H1 (cell line): ENCODE results near the gene TRAPPC2B. TPM values are rescaled to one million over a fixed set of nuclear protein-coding genes. Genes with fewer than 3 reads are reported as not detected.

Experiments used
- CTCF ChIA-PET: fragments of 300-600 bp; sonication (Branson Sonifier 250); formaldehyde crosslinking; loops from one replicate; lab custom pipeline; 2021; ENCODE audit not compliant: partially characterized antibody; lab: Charles Lee
- POLR2A ChIA-PET: fragments of 300-600 bp; sonication (Branson Sonifier 250); formaldehyde crosslinking; loops from one replicate; lab custom pipeline; 2021; ENCODE audit warnings: inconsistent platforms; ENCODE audit not compliant: partially characterized antibody; lab: Charles Lee
- DNase-seq, 2 experiments: peaks; one replicate each; pipeline versions ENCODE4 v3.0.0 to v3.0.0-alpha.2; 2010 to 2022; ENCODE audit warnings: low spot score in 2 of 2, low read depth in 1 of 2, mixed read lengths in 1 of 2
- FAIRE-seq: peaks from 2 replicates; lab custom pipeline; 2011; peaks lifted over from hg19 to GRCh38; lab: Jason Lieb, UNC
- H2AFZ ChIP-seq: 2 replicates; pipeline ENCODE4 v1.8.1; 2012; ENCODE audit warnings: low read length, inconsistent platforms
- H2AK5ac ChIP-seq: 2 replicates; pipeline ENCODE4 v1.6.1; 2013; ENCODE audit warnings: low read depth, low read length
- H2BK120ac ChIP-seq: replicated peaks from 2 replicates; pipeline ENCODE3; 2013; ENCODE audit warnings: low read depth, low read length, inconsistent platforms
- H2BK12ac ChIP-seq: 2 replicates; pipeline ENCODE4 v1.6.1; 2013; ENCODE audit warnings: low read depth, low read length
- H2BK15ac ChIP-seq: 2 replicates; pipeline ENCODE4 v1.6.1; 2013; ENCODE audit warnings: low read length
- H2BK20ac ChIP-seq: 2 replicates; pipeline ENCODE4 v1.6.1; 2013; ENCODE audit warnings: low read length
- H2BK5ac ChIP-seq: 2 replicates; pipeline ENCODE4 v1.6.1; 2013; ENCODE audit warnings: low read depth, low read length
- H3K14ac ChIP-seq: 2 replicates; pipeline ENCODE4 v1.6.1; 2013; ENCODE audit warnings: inconsistent platforms; ENCODE audit not compliant: insufficient read length
- H3K18ac ChIP-seq: 2 replicates; pipeline ENCODE4 v1.6.1; 2013; ENCODE audit warnings: low read length; ENCODE audit errors: extremely low read depth
- H3K23ac ChIP-seq: 2 replicates; pipeline ENCODE4 v1.6.1; 2013; ENCODE audit warnings: inconsistent platforms; ENCODE audit not compliant: insufficient read length
- H3K23me2 ChIP-seq: 2 replicates; pipeline ENCODE4 v1.6.1; 2013; ENCODE audit warnings: low read depth, low read length
- H3K27ac ChIP-seq: 2 replicates; pipeline ENCODE4 v1.6.1; 2011; ENCODE audit warnings: low read depth, low read length, inconsistent platforms
- H3K27me3 ChIP-seq, 4 experiments: replicated peaks in 1 of 4; 1 replicate in 1 of 4; 2 replicates in 3 of 4; pipeline versions ENCODE4 v1.6.1 to v1.8.1; 2011 to 2013; ENCODE audit warnings: low read length in 3 of 4, mild to moderate bottlenecking in 3 of 4, inconsistent platforms in 2 of 4, mixed read lengths in 2 of 4, moderate library complexity in 1 of 4; ENCODE audit not compliant: control insufficient read depth in 3 of 4, insufficient read depth in 3 of 4; ENCODE audit errors: extremely low read depth in 1 of 4
- H3K36me3 ChIP-seq, 4 experiments: 2 replicates each; pipeline versions ENCODE4 v1.6.1 to v1.8.1; 2011 to 2013; ENCODE audit warnings: mild to moderate bottlenecking in 4 of 4, low read length in 3 of 4, moderate library complexity in 2 of 4, control low read depth in 1 of 4, inconsistent platforms in 1 of 4; ENCODE audit not compliant: insufficient read depth in 4 of 4, control insufficient read depth in 2 of 4
- H3K4ac ChIP-seq: replicated peaks from 2 replicates; pipeline ENCODE3; 2013; ENCODE audit warnings: low read length, low read depth, mixed read lengths, inconsistent platforms; ENCODE audit not compliant: insufficient read length
- H3K4me1 ChIP-seq, 4 experiments: replicated peaks in 1 of 4; 1 replicate in 1 of 4; 2 replicates in 3 of 4; pipeline versions ENCODE4 v1.6.1 to v1.8.1; 2011 to 2013; ENCODE audit warnings: low read length in 3 of 4, inconsistent platforms in 2 of 4, mixed read lengths in 1 of 4; ENCODE audit not compliant: insufficient read depth in 4 of 4, control insufficient read depth in 3 of 4
- H3K4me2 ChIP-seq, 2 experiments: 2 replicates each; pipeline versions ENCODE4 v1.6.1 to v1.8.1; 2011 to 2013; ENCODE audit warnings: low read depth in 2 of 2, low read length in 2 of 2, control low read depth in 1 of 2, inconsistent platforms in 1 of 2, mild to moderate bottlenecking in 1 of 2; ENCODE audit not compliant: insufficient read depth in 1 of 2
- H3K4me3 ChIP-seq, 4 experiments: fragments of 200-600, 300-600 bp in 1 of 4; sonication (generic), shearing (Covaris generic), sonication (Bioruptor Twin) in 1 of 4; 2 replicates each; pipeline versions ENCODE4 v1.5.1 to v1.8.1; 2011 to 2016; ENCODE audit warnings: low read length in 4 of 4, low read depth in 3 of 4, control low read depth in 2 of 4, inconsistent platforms in 2 of 4, mild to moderate bottlenecking in 2 of 4, mixed read lengths in 1 of 4, moderate library complexity in 1 of 4; ENCODE audit not compliant: insufficient read depth in 2 of 4; ENCODE audit errors: extremely low read depth in 1 of 4
- H3K56ac ChIP-seq: replicated peaks from 2 replicates; pipeline ENCODE3; 2013; ENCODE audit warnings: low read depth, mild to moderate bottlenecking, mixed read lengths, low read length, inconsistent platforms; ENCODE audit not compliant: insufficient read length
- H3K79me1 ChIP-seq: 2 replicates; pipeline ENCODE4 v1.6.1; 2013; ENCODE audit warnings: low read depth, low read length, control low read depth
- H3K79me2 ChIP-seq, 2 experiments: 2 replicates each; pipeline versions ENCODE4 v1.6.1 to v1.8.1; 2012 to 2013; ENCODE audit warnings: low read length in 2 of 2, mild to moderate bottlenecking in 2 of 2, inconsistent platforms in 1 of 2; ENCODE audit not compliant: insufficient read depth in 2 of 2, control insufficient read depth in 1 of 2
- H3K9ac ChIP-seq, 4 experiments: replicated peaks in 1 of 4; 1 replicate in 1 of 4; 2 replicates in 3 of 4; pipeline versions ENCODE4 v1.6.1 to v1.8.1; 2011 to 2013; ENCODE audit warnings: low read depth in 3 of 4, low read length in 3 of 4, control low read depth in 2 of 4, mild to moderate bottlenecking in 2 of 4, moderate library complexity in 2 of 4, inconsistent platforms in 1 of 4; ENCODE audit errors: extremely low read depth in 1 of 4
- H3K9me3 ChIP-seq, 2 experiments: 2 replicates each; pipeline versions ENCODE4 v1.6.1 to v1.8.1; 2012 to 2013; ENCODE audit warnings: mild to moderate bottlenecking in 2 of 2, moderate library complexity in 2 of 2, control low read depth in 1 of 2, inconsistent platforms in 1 of 2, low read depth in 1 of 2, low read length in 1 of 2, mixed read lengths in 1 of 2; ENCODE audit not compliant: insufficient read depth in 2 of 2
- H4K20me1 ChIP-seq, 2 experiments: replicated peaks in 1 of 2; 2 replicates each; pipeline versions ENCODE3 to v1.8.1; 2011 to 2013; ENCODE audit warnings: inconsistent platforms in 2 of 2, low read length in 2 of 2, mild to moderate bottlenecking in 1 of 2; ENCODE audit not compliant: insufficient read depth in 2 of 2, control insufficient read depth in 1 of 2
- H4K5ac ChIP-seq: 2 replicates; pipeline ENCODE4 v1.6.1; 2013; ENCODE audit warnings: low read length, low read depth, mixed read lengths, inconsistent platforms; ENCODE audit not compliant: insufficient read length
- H4K8ac ChIP-seq: 2 replicates; pipeline ENCODE4 v1.8.0; 2013; ENCODE audit warnings: mild to moderate bottlenecking, moderate library complexity, low read length, inconsistent platforms; ENCODE audit not compliant: insufficient read depth; ENCODE audit errors: extremely low read depth
- H4K91ac ChIP-seq: replicated peaks from 2 replicates; pipeline ENCODE3; 2013; ENCODE audit warnings: low read length, mixed read lengths, inconsistent platforms; ENCODE audit not compliant: insufficient read length
- ATF2 ChIP-seq: IDR thresholded peaks from 2 replicates; pipeline ENCODE4 v1.6.1; 2012; ENCODE audit warnings: low read length, inconsistent platforms
- BACH1 ChIP-seq: IDR thresholded peaks from 2 replicates; pipeline ENCODE4 v1.6.1; 2012; ENCODE audit warnings: low read length, improper control_type of control experiment
- CHD1 ChIP-seq: IDR thresholded peaks from 2 replicates; pipeline ENCODE4 v1.6.1; 2012; ENCODE audit warnings: low read depth, low read length, improper control_type of control experiment
- GABPA ChIP-seq: IDR thresholded peaks from 2 replicates; pipeline ENCODE4 v1.6.1; 2011; ENCODE audit warnings: mild to moderate bottlenecking, low read length, moderate library complexity, borderline replicate concordance; ENCODE audit not compliant: insufficient read depth
- KDM4A ChIP-seq: IDR thresholded peaks from one replicate; pipeline ENCODE4 v1.7.1; 2012; ENCODE audit warnings: low read depth, mild to moderate bottlenecking, moderate library complexity, low read length, inconsistent platforms; ENCODE audit not compliant: severe bottlenecking
- KDM5A ChIP-seq: fragments of 200-600 bp; IDR thresholded peaks from 2 replicates; pipeline ENCODE4 v1.7.1; 2012; ENCODE audit warnings: mild to moderate bottlenecking, low read length, inconsistent platforms, mixed read lengths
- POU5F1 ChIP-seq: IDR thresholded peaks from 2 replicates; pipeline ENCODE4 v1.6.1; 2011; ENCODE audit warnings: low read depth, mild to moderate bottlenecking, low read length, moderate library complexity
- TAF7 ChIP-seq: optimal IDR thresholded peaks from 2 replicates; pipeline ENCODE3; 2011; ENCODE audit warnings: low read depth, mild to moderate bottlenecking, inconsistent platforms, low read length, moderate library complexity, borderline replicate concordance
- WGBS, 2 experiments: shearing (Covaris generic) in 1 of 2; methylation state at CpG; one replicate each; pipeline versions ENCODE4 v1.1.6 to v1.1.7; 2013 to 2015; ENCODE audit warnings: low lambda C conversion rate in 2 of 2, mixed read lengths in 2 of 2, inconsistent platforms in 1 of 2, low coverage in 1 of 2, missing lambda C conversion rate in 1 of 2; ENCODE audit not compliant: insufficient replicate concordance in 2 of 2, insufficient coverage in 1 of 2, insufficient read length in 1 of 2; ENCODE audit errors: extremely low coverage in 1 of 2, missing lambda C conversion rate in 1 of 2; 5-methylcytosine and 5-hydroxymethylcytosine counted together
- polyA plus RNA-seq, 7 experiments: library from polyadenylated mRNA; depleted of rRNA in 3 of 7; stranded (reverse) in 5 of 7; unstranded in 2 of 7; fragments of >200 nt in 5 of 7; fragments of 200-250 nt in 2 of 7; gene quantifications; 1 replicate in 5 of 7; 2 replicates in 1 of 7; 4 replicates in 1 of 7; pipeline versions ENCODE4 v1.2.1 to v1.2.3, GENCODE V29; 2011 to 2013; ENCODE audit warnings: missing spikeins in 2 of 7, mixed read lengths in 2 of 7
- total RNA-seq: library from RNA; stranded (reverse); fragmentation: NEBNext Ultra II Directional; extraction: Animal tissue kit (Norgen Biotek cat#: 25700); gene quantifications from 2 replicates; pipeline ENCODE4 v1.2.1, GENCODE V29; 2021

TRAPPC2B gene
- total and polyA plus RNA-seq, 2 of the 8 experiments (the other 6 are each of a cell fraction or from before 2014, with no cell fraction given) = 8.7 to 28.3 TPM

- Histone ChIP-seq H3K4ac (no peak overlapping the region), H3K56ac (no peak overlapping the region), H3K79me1 (no peaks in the 10 kb centered on the region), H2BK5ac (no peak overlapping the region), H2AFZ (no peak overlapping the region), H3K4me1 (no peaks in the 10 kb centered on the region), H3K9me3 (no peaks in the 10 kb centered on the region), H3K27me3 (no peaks in the 10 kb centered on the region), H3K23ac (no peak overlapping the region), H3K18ac (no peak overlapping the region), H3K4me3 (no peak overlapping the region), H2BK15ac (no peak overlapping the region), H3K79me2 (peaks cover 0 to 5% of the 10 kb centered on the region in 2 experiments; a peak in 1 of 4 replicates), H3K14ac (no peak overlapping the region), H2AK5ac (no peak overlapping the region), H3K36me3 (peaks cover 19 to 53% (median 35%) of the 10 kb centered on the region in 4 experiments; a peak in 7 of 8 replicates), H4K5ac (no peak overlapping the region), H4K91ac (no peak overlapping the region), H3K23me2 (no peaks in the 10 kb centered on the region), H3K9ac (no peak overlapping the region), H2BK120ac (no peak overlapping the region), H4K20me1 (peaks cover 0 to 10% of the 10 kb centered on the region in 2 experiments), H3K4me2 (no peak overlapping the region), H2BK20ac (no peak overlapping the region), H2BK12ac (no peak overlapping the region), H3K27ac (no peak overlapping the region), H4K8ac (no peak overlapping the region)
- POLR2A ChIA-PET = no interaction called here
- no peak for DNase-seq
- WGBS, 2 experiments = 90% methylated on average over 8 of the region's 8 CpGs; no CpG with 5 or more reads in 1 of the 2 experiments
- CTCF ChIA-PET = no interaction called here
- FAIRE-seq = no peak
- TF ChIP-seq KDM4A (no peak), POU5F1 (no peak), ATF2 (no peak), CHD1 (no peak), KDM5A (no peak), TAF7 (no peak), BACH1 (no peak), GABPA (no peak)
These were observed 35.4 kb upstream of the TRAPPC2B start for GRCh38 chr19:57327993-57328392.
